H9 (cell line): ENCODE results near the gene SRGAP3. TPM values are rescaled to one million over a fixed set of nuclear protein-coding genes. Genes with fewer than 3 reads are reported as not detected.

Source experiments
- DNase-seq: peaks from one replicate; pipeline ENCODE4 v3.0.0-alpha.2; 2017
- H2AFZ ChIP-seq: one replicate; pipeline ENCODE4 v1.6.1; 2013; ENCODE audit warnings: mild to moderate bottlenecking, low read length, control low read depth, moderate library complexity
- H2AK5ac ChIP-seq: 2 replicates; pipeline ENCODE4 v1.6.1; 2013; ENCODE audit warnings: low read length, control low read depth, mixed read lengths; ENCODE audit not compliant: insufficient read length
- H2BK120ac ChIP-seq: one replicate; pipeline ENCODE4 v1.6.1; 2013; ENCODE audit warnings: low read depth, mild to moderate bottlenecking, low read length, control low read depth, inconsistent platforms; ENCODE audit not compliant: poor library complexity, severe bottlenecking
- H2BK12ac ChIP-seq: 2 replicates; pipeline ENCODE4 v1.6.1; 2013; ENCODE audit warnings: low read length, control low read depth, mixed read lengths, low read depth; ENCODE audit not compliant: insufficient read length
- H2BK15ac ChIP-seq: 2 replicates; pipeline ENCODE4 v1.6.1; 2013; ENCODE audit warnings: low read depth, low read length, control low read depth
- H2BK20ac ChIP-seq: one replicate; pipeline ENCODE4 v1.6.1; 2013; ENCODE audit warnings: low read depth, mild to moderate bottlenecking, low read length, control low read depth, inconsistent platforms; ENCODE audit not compliant: poor library complexity, severe bottlenecking
- H2BK5ac ChIP-seq: 2 replicates; pipeline ENCODE4 v1.6.1; 2013; ENCODE audit warnings: low read length, control low read depth, mixed read lengths; ENCODE audit not compliant: insufficient read length
- H3K14ac ChIP-seq: 2 replicates; pipeline ENCODE4 v1.6.1; 2013; ENCODE audit warnings: low read length, control low read depth; ENCODE audit not compliant: insufficient read depth
- H3K18ac ChIP-seq: 2 replicates; pipeline ENCODE4 v1.6.1; 2013; ENCODE audit warnings: low read depth, mild to moderate bottlenecking, mixed read lengths, low read length, control low read depth; ENCODE audit not compliant: insufficient read length
- H3K23ac ChIP-seq: 2 replicates; pipeline ENCODE4 v1.6.1; 2013; ENCODE audit warnings: low read length, control low read depth, mixed read lengths, low read depth; ENCODE audit not compliant: insufficient read length
- H3K23me2 ChIP-seq: 2 replicates; pipeline ENCODE4 v1.6.1; 2013; ENCODE audit warnings: low read depth, mild to moderate bottlenecking, mixed read lengths, low read length, control low read depth; ENCODE audit not compliant: insufficient read length, poor library complexity, severe bottlenecking
- H3K27ac ChIP-seq: 2 replicates; pipeline ENCODE4 v1.5.1; 2013; ENCODE audit warnings: low read length, control low read depth, mixed read lengths, low read depth; ENCODE audit not compliant: insufficient read length
- H3K27me3 ChIP-seq: 2 replicates; pipeline ENCODE4 v1.6.1; 2013; ENCODE audit warnings: low read length, control low read depth, inconsistent platforms; ENCODE audit not compliant: insufficient read depth
- H3K4ac ChIP-seq: 2 replicates; pipeline ENCODE4 v1.6.1; 2013; ENCODE audit warnings: low read depth, mild to moderate bottlenecking, control low read depth, inconsistent platforms, low read length, moderate library complexity
- H3K4me1 ChIP-seq: 2 replicates; pipeline ENCODE4 v1.6.1; 2013; ENCODE audit warnings: low read length, control low read depth, inconsistent platforms; ENCODE audit not compliant: insufficient read depth
- H3K4me2 ChIP-seq: 2 replicates; pipeline ENCODE4 v1.6.1; 2013; ENCODE audit warnings: low read length, control low read depth, mixed read lengths; ENCODE audit not compliant: insufficient read length, insufficient read depth
- H3K56ac ChIP-seq: 2 replicates; pipeline ENCODE4 v1.6.1; 2013; ENCODE audit warnings: low read depth, mild to moderate bottlenecking, mixed read lengths, low read length, control low read depth; ENCODE audit not compliant: insufficient read length
- H3K79me1 ChIP-seq: 2 replicates; pipeline ENCODE4 v1.6.1; 2013; ENCODE audit warnings: low read depth, mild to moderate bottlenecking, moderate library complexity, low read length, control low read depth, inconsistent platforms; ENCODE audit not compliant: insufficient read depth, poor library complexity, severe bottlenecking
- H3K79me2 ChIP-seq: 2 replicates; pipeline ENCODE4 v1.6.1; 2013; ENCODE audit warnings: low read length, control low read depth, inconsistent platforms; ENCODE audit not compliant: insufficient read depth
- H3K9ac ChIP-seq: 2 replicates; pipeline ENCODE4 v1.6.1; 2013; ENCODE audit warnings: low read length, control low read depth, mixed read lengths; ENCODE audit not compliant: insufficient read length; ENCODE audit errors: extremely low read depth
- H3K9me3 ChIP-seq: one replicate; pipeline ENCODE4 v1.6.1; 2013; ENCODE audit warnings: low read depth, low read length, inconsistent platforms; ENCODE audit not compliant: control insufficient read depth
- H3T11ph ChIP-seq: one replicate; pipeline ENCODE4 v1.6.1; 2013; ENCODE audit warnings: mild to moderate bottlenecking, low read length, control low read depth, inconsistent platforms
- H4K20me1 ChIP-seq: one replicate; pipeline ENCODE4 v1.6.1; 2013; ENCODE audit not compliant: control insufficient read depth, insufficient read length, insufficient read depth
- H4K5ac ChIP-seq: 2 replicates; pipeline ENCODE4 v1.6.1; 2013; ENCODE audit warnings: low read depth, mild to moderate bottlenecking, mixed read lengths, low read length, control low read depth; ENCODE audit not compliant: insufficient read length
- H4K8ac ChIP-seq: replicated peaks from 2 replicates; pipeline ENCODE4 v1.6.1; 2013; ENCODE audit warnings: low read length, control low read depth, mixed read lengths, low read depth; ENCODE audit not compliant: insufficient read length
- H4K91ac ChIP-seq: 2 replicates; pipeline ENCODE4 v1.6.1; 2013; ENCODE audit warnings: low read depth, mild to moderate bottlenecking, moderate library complexity, mixed read lengths, low read length, control low read depth; ENCODE audit not compliant: insufficient read length
- H3K27ac Mint-ChIP-seq, 3 experiments: 2 replicates in 2 of 3; 3 replicates in 1 of 3; pipeline ENCODE4 v1.8.0; 2020 to 2021; ENCODE audit warnings: mixed read lengths in 3 of 3, mild to moderate bottlenecking in 1 of 3, moderate library complexity in 1 of 3
- H3K27me3 Mint-ChIP-seq: 2 replicates; pipeline ENCODE4 v1.8.0; 2021; ENCODE audit warnings: low read depth, mild to moderate bottlenecking, moderate library complexity, mixed read lengths
- H3K36me3 Mint-ChIP-seq, 3 experiments: 2 replicates in 2 of 3; 3 replicates in 1 of 3; pipeline ENCODE4 v1.8.0; 2020 to 2021; ENCODE audit warnings: low read depth in 3 of 3, mixed read lengths in 3 of 3; ENCODE audit not compliant: insufficient read depth in 1 of 3
- H3K4me1 Mint-ChIP-seq, 2 experiments: 2 replicates each; pipeline ENCODE4 v1.8.0; 2020; ENCODE audit warnings: mixed read lengths in 2 of 2
- H3K4me3 Mint-ChIP-seq, 2 experiments: 2 replicates in 1 of 2; 3 replicates in 1 of 2; pipeline ENCODE4 v1.8.0; 2020 to 2021; ENCODE audit warnings: mild to moderate bottlenecking in 2 of 2, mixed read lengths in 2 of 2, moderate library complexity in 1 of 2
- H3K9me3 Mint-ChIP-seq, 2 experiments: 2 replicates in 1 of 2; 3 replicates in 1 of 2; pipeline ENCODE4 v1.8.0; 2020; ENCODE audit warnings: mild to moderate bottlenecking in 2 of 2, mixed read lengths in 2 of 2, moderate library complexity in 1 of 2
- CTCF ChIP-seq: fragments of 200-600 bp; sonication (generic); conservative IDR thresholded peaks from 3 replicates; pipeline ENCODE4 v1.8.0; 2021; ENCODE audit warnings: antibody characterized with exemption, mild to moderate bottlenecking
- WGBS: extraction: QIAGEN DNeasy Blood & Tissue Kit; methylation state at CpG from one replicate; pipeline ENCODE4 v1.1.7; 2013; ENCODE audit warnings: missing lambda C conversion rate, low lambda C conversion rate, mixed read lengths; ENCODE audit not compliant: insufficient read length; ENCODE audit errors: extremely low coverage; 5-methylcytosine and 5-hydroxymethylcytosine counted together
- total RNA-seq: library from RNA; stranded (reverse); gene quantifications from 2 replicates; pipeline ENCODE4 v1.2.1, GENCODE V29; 2021

SRGAP3 gene
- total RNA-seq, 1 experiment from 2014 or later = 3.4 TPM

- H3K18ac ChIP-seq = no peak overlapping the region
- H3K23me2 ChIP-seq = no peaks in the 10 kb centered on the region
- H3K36me3 Mint-ChIP-seq = no peaks in the 10 kb centered on the region
- no peak overlapping the region for H4K8ac ChIP-seq
- H2BK15ac ChIP-seq = no peak overlapping the region
- no peak overlapping the region for H3T11ph ChIP-seq
- no peak overlapping the region for H2BK5ac ChIP-seq
- H3K79me1 ChIP-seq = no peaks in the 10 kb centered on the region
- H3K27ac ChIP-seq = no peak overlapping the region
- no peak overlapping the region for H3K14ac ChIP-seq
- no peak overlapping the region for H2BK12ac ChIP-seq
- H3K79me2 ChIP-seq = no peaks in the 10 kb centered on the region
- H4K5ac ChIP-seq = no peak overlapping the region
- peak; percentile 28 for DNase-seq
- H3K4me2 ChIP-seq = peak overlapping the region; percentile 3
- peaks cover 12% of the 10 kb centered on the region for H3K27me3 Mint-ChIP-seq
- no peak overlapping the region for H4K91ac ChIP-seq
- H3K9me3 Mint-ChIP-seq = 0 out of 5 replicates have a peak, but pooled peaks cover 0 to 2% of the 10 kb centered on the region in 2 experiments
- H3K27ac Mint-ChIP-seq = no peak overlapping the region
- H3K9ac ChIP-seq = no peak overlapping the region
- H3K4me1 Mint-ChIP-seq = peaks cover 32 to 37% of the 10 kb centered on the region in 2 experiments
- H2BK20ac ChIP-seq = no peak overlapping the region
- H3K56ac ChIP-seq = no peak overlapping the region
- no peaks in the 10 kb centered on the region for H3K27me3 ChIP-seq
- TF ChIP-seq CTCF = no peak
- WGBS = no CpG with 5 or more reads among the region's 12 CpGs
- H3K23ac ChIP-seq = no peak overlapping the region
- no peaks in the 10 kb centered on the region for H3K9me3 ChIP-seq
- H3K4ac ChIP-seq = no peak overlapping the region
- peaks cover 3% of the 10 kb centered on the region; the same call in 1 of the 2 replicates for H3K4me1 ChIP-seq
- H2AFZ ChIP-seq = no peak overlapping the region
- no peak overlapping the region for H2BK120ac ChIP-seq
- H2AK5ac ChIP-seq = no peak overlapping the region
- H4K20me1 ChIP-seq = no peaks in the 10 kb centered on the region
- peak overlapping the region in 1 of 2 experiments; percentile 91; a peak in 2 of 5 replicates for H3K4me3 Mint-ChIP-seq
These were observed 2.0 kb downstream of the SRGAP3 start for GRCh38 chr3:9247361-9247940.
